Hepatocyte (in vitro differentiated cells): ENCODE results near the gene ZC3H12C. TPM values are rescaled to one million over a fixed set of nuclear protein-coding genes. Genes with fewer than 3 reads are reported as not detected.

Experiments
- DNase-seq: peaks from one replicate; pipeline ENCODE4 v3.0.0-alpha.2; 2016; ENCODE audit warnings: low spot score
- H2AFZ ChIP-seq: fragments of 200-600 bp; sonication (generic); 2 replicates; pipeline ENCODE4 v1.6.0; 2016; ENCODE audit warnings: antibody characterized with exemption, mild to moderate bottlenecking
- H3K27ac ChIP-seq: fragments of 200-600 bp; sonication (generic); 2 replicates; pipeline ENCODE4 v1.5.1; 2016; ENCODE audit warnings: mild to moderate bottlenecking
- H3K27me3 ChIP-seq: fragments of 200-600 bp; sonication (generic); 2 replicates; pipeline ENCODE4 v1.6.1; 2016
- H3K36me3 ChIP-seq: fragments of 200-600 bp; sonication (generic); replicated peaks from 2 replicates; pipeline ENCODE4 v1.5.1; 2016; ENCODE audit warnings: low read depth; ENCODE audit not compliant: insufficient read depth
- H3K4me1 ChIP-seq: fragments of 200-600 bp; sonication (generic); 2 replicates; pipeline ENCODE4 v1.5.1; 2016; ENCODE audit warnings: mild to moderate bottlenecking, moderate library complexity; ENCODE audit not compliant: insufficient read depth
- H3K4me2 ChIP-seq: fragments of 200-600 bp; sonication (generic); 2 replicates; pipeline ENCODE4 v1.6.0; 2016
- H3K4me3 ChIP-seq: fragments of 200-600 bp; sonication (generic); 2 replicates; pipeline ENCODE4 v1.5.1; 2016; ENCODE audit warnings: mild to moderate bottlenecking
- H3K79me2 ChIP-seq: fragments of 200-600 bp; sonication (generic); 2 replicates; pipeline ENCODE4 v1.6.0; 2017; ENCODE audit warnings: mild to moderate bottlenecking
- H3K9me2 ChIP-seq: fragments of 200-600 bp; sonication (generic); replicated peaks from 2 replicates; pipeline ENCODE4 v1.6.0; 2017; ENCODE audit warnings: mild to moderate bottlenecking; ENCODE audit not compliant: insufficient read depth
- H3K9me3 ChIP-seq: fragments of 200-600 bp; sonication (generic); 2 replicates; pipeline ENCODE4 v1.5.1; 2016; ENCODE audit warnings: low read depth, mild to moderate bottlenecking
- H4K20me1 ChIP-seq: fragments of 200-600 bp; sonication (generic); 2 replicates; pipeline ENCODE4 v1.6.0; 2016; ENCODE audit warnings: mild to moderate bottlenecking; ENCODE audit not compliant: insufficient read depth, poor library complexity, severe bottlenecking
- EZH2 ChIP-seq: fragments of 200-600 bp; sonication (generic); IDR thresholded peaks from 2 replicates; pipeline ENCODE4 v1.6.1; 2016; ENCODE audit warnings: antibody characterized with exemption, mild to moderate bottlenecking, borderline replicate concordance
- EZH2phosphoT487 ChIP-seq: fragments of 200-600 bp; sonication (generic); IDR thresholded peaks from one replicate; pipeline ENCODE4 v1.6.1; 2018; ENCODE audit warnings: antibody characterized with exemption, mild to moderate bottlenecking, low read depth, moderate library complexity; ENCODE audit not compliant: unreplicated experiment, severe bottlenecking
- WGBS: methylation state at CpG from one replicate; pipeline ENCODE4 v1.1.6; 2016; ENCODE audit warnings: low lambda C conversion rate; ENCODE audit errors: missing lambda C conversion rate; 5-methylcytosine and 5-hydroxymethylcytosine counted together
- polyA plus RNA-seq: library from polyadenylated mRNA; unstranded; fragments of >200 nt; fragmentation: Nextera tagmentation; extraction: Ambion mirVana; gene quantifications from 2 replicates; pipeline ENCODE4 v1.2.1, GENCODE V29; 2016
- total RNA-seq: library from RNA; depleted of rRNA; stranded (reverse); fragments of >200 nt; gene quantifications from 2 replicates; pipeline ENCODE4 v1.2.3, GENCODE V29; 2014
- TF ChIP-seq, protein P1 (sequence below): fragments of 200-600 bp; sonication (generic); IDR thresholded peaks from 2 replicates; pipeline ENCODE4 v1.5.1; 2016; ENCODE audit warnings: antibody characterized with exemption, mild to moderate bottlenecking; ENCODE audit not compliant: poor library complexity

ZC3H12C gene
- total and polyA plus RNA-seq, 2 experiments from 2014 or later = 1.7 to 12.3 TPM

DNA sequence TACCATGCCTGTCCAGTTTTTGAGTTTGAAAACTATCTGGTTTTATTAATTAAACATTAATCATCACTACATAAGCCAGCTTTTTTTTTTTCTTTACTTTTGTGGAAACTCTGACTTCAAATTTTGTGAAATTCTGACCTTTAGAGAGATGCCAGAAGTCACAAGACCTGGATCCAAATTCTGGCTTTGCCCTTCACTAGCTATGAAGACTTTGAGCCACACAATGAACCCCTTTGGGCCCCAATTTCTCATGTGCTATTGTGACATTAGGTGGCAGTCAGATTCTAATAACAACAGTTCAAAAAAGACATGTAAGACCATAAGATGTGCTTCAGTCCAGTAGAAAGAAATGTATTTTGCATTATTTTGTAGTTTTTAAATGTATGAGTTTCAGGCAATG is 60.3 kb downstream of the ZC3H12C start:
- Histone ChIP-seq H3K9me2 (no peaks in the 10 kb centered on the region), H4K20me1 (peaks cover 3% of the 10 kb centered on the region), H3K4me1 (no peaks in the 10 kb centered on the region), H3K27me3 (no peaks in the 10 kb centered on the region), H3K4me2 (no peak overlapping the region), H2AFZ (no peak overlapping the region), H3K4me3 (no peak overlapping the region), H3K9me3 (no peaks in the 10 kb centered on the region), H3K79me2 (no peaks in the 10 kb centered on the region), H3K36me3 (no peaks in the 10 kb centered on the region), H3K27ac (no peak overlapping the region)
- TF ChIP-seq EZH2 (no peak), EZH2phosphoT487 (no peak)
- DNase-seq = no peak

DNA sequence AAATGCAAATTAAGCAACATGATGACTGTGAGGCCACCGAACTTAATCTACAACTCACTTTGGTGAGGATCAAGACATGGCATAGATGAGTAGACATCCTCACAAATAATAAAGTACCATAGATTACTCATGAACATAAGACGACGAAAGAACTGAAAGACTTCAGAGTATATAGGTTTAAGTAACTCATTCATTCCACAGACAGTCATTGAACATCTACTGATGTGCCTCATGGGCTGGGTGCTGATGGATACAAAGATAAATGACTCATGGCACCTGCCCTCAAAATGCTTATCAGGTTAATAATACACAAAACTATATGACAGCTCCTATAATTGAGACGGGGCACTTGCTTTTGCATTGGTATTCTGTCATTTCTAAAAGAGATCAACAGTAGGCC is 63.3 kb downstream of the ZC3H12C start:
- H3K9me2 ChIP-seq = no peaks in the 10 kb centered on the region
- H3K4me3 ChIP-seq = no peak overlapping the region
- H4K20me1 ChIP-seq = no peaks in the 10 kb centered on the region
- H3K79me2 ChIP-seq = no peaks in the 10 kb centered on the region
- H3K27me3 ChIP-seq = no peaks in the 10 kb centered on the region
- no peaks in the 10 kb centered on the region for H3K9me3 ChIP-seq
- no peak overlapping the region for H3K27ac ChIP-seq
- WGBS = 93% methylated on average over 4 of the region's 4 CpGs
- H2AFZ ChIP-seq = no peak overlapping the region
- no peak overlapping the region for H3K4me2 ChIP-seq
- H3K4me1 ChIP-seq = no peaks in the 10 kb centered on the region
- TF ChIP-seq EZH2phosphoT487 (no peak), EZH2 (no peak)
- TF ChIP-seq, protein P1, sequence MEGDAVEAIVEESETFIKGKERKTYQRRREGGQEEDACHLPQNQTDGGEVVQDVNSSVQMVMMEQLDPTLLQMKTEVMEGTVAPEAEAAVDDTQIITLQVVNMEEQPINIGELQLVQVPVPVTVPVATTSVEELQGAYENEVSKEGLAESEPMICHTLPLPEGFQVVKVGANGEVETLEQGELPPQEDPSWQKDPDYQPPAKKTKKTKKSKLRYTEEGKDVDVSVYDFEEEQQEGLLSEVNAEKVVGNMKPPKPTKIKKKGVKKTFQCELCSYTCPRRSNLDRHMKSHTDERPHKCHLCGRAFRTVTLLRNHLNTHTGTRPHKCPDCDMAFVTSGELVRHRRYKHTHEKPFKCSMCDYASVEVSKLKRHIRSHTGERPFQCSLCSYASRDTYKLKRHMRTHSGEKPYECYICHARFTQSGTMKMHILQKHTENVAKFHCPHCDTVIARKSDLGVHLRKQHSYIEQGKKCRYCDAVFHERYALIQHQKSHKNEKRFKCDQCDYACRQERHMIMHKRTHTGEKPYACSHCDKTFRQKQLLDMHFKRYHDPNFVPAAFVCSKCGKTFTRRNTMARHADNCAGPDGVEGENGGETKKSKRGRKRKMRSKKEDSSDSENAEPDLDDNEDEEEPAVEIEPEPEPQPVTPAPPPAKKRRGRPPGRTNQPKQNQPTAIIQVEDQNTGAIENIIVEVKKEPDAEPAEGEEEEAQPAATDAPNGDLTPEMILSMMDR = no peak
- H3K36me3 ChIP-seq = no peaks in the 10 kb centered on the region
- no peak for DNase-seq

DNA sequence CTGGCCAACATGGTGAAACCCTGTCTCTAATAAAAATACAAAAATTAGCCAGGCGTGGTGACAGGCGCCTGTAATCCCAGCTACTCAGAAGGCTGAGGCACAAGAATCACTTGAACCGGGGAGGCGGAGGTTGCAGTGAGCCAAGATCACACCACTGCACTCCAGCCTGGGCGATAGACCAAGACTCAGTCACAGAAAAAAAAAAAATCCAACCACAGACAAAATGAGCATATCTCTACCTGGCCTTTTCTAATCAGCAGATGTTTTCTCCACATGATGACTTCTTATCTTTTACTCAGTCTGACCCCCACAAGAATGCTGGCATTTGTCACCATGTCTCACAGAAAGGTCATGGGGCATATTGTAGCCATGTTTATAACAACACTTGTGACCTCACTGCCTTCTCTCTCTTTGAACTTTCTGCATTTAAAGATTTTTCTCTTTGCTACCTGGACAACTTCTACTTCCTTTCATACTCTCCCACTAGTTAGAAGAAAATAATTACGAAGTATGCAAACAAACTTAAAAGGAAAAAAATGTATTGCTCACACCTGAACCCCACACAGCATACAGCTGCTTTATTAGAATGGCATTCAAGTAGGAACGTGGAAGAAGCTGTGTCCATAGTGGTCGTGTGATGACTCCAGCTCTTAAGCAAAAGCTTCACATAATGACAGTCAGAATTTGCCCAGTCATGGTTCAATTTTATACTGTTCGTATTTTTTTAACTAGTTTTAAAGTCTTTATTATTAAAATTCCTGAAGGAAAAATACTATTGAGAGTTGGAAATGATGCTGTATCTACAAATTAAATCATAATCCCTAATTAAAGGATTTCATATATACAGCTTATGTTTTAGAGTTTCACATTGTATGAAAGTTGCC is 65.4 kb downstream of the ZC3H12C start:
- H3K4me3 ChIP-seq = no peak overlapping the region
- no peaks in the 10 kb centered on the region for H3K27me3 ChIP-seq
- no peak for TF ChIP-seq EZH2
- TF ChIP-seq, protein P1 = no peak
- no peak for TF ChIP-seq EZH2phosphoT487
- no peaks in the 10 kb centered on the region for H3K9me3 ChIP-seq
- DNase-seq = no peak
- 92% methylated on average over 9 of the region's 9 CpGs for WGBS
- no peak overlapping the region for H3K4me2 ChIP-seq
- H3K79me2 ChIP-seq = no peaks in the 10 kb centered on the region
- H4K20me1 ChIP-seq = no peaks in the 10 kb centered on the region
- no peaks in the 10 kb centered on the region for H3K9me2 ChIP-seq
- H3K4me1 ChIP-seq = no peaks in the 10 kb centered on the region
- no peak overlapping the region for H3K27ac ChIP-seq
- H3K36me3 ChIP-seq = no peaks in the 10 kb centered on the region
- H2AFZ ChIP-seq = no peak overlapping the region

DNA sequence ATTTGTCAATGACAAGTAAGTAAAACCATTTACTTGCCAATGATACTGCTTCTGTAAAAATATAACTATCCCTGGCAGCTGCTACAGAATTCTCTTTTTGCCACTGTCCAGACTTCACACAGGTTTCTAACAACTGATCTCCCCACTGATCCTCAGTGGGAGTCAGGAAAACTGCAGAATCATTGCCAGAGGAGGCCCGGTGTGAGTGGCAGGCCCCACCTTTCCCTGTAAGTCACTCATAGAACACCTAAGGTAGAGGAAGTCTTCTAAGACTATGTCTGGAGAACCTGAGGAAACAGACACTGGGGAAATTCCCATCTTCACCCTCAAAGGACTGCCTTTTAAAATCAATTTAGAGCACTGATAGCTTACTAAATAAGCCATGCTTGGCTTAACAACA is 66.3 kb downstream of the ZC3H12C start:
- TF ChIP-seq EZH2phosphoT487 = no peak
- TF ChIP-seq, protein P1 = no peak
- no peak for TF ChIP-seq EZH2
- WGBS = 100% methylated on average over 1 of the region's 1 CpG

More for the DNA sequence above, 66.3 kb downstream of the ZC3H12C start:
- Histone ChIP-seq H3K4me1 (no peaks in the 10 kb centered on the region), H3K27ac (no peak overlapping the region), H3K9me3 (no peaks in the 10 kb centered on the region), H3K4me2 (no peak overlapping the region), H4K20me1 (no peaks in the 10 kb centered on the region), H3K79me2 (no peaks in the 10 kb centered on the region), H3K27me3 (no peaks in the 10 kb centered on the region), H3K9me2 (no peaks in the 10 kb centered on the region), H3K36me3 (no peaks in the 10 kb centered on the region), H2AFZ (no peak overlapping the region), H3K4me3 (no peak overlapping the region)
- no peak for DNase-seq
